ENCODE data around the gene TMCO2. TPM values are rescaled to one million over a fixed set of nuclear protein-coding genes. Genes with fewer than 3 reads are reported as not detected.

The TMCO2 gene
- total RNA-seq, 1 experiment from 2014 or later: not detected

DNA sequence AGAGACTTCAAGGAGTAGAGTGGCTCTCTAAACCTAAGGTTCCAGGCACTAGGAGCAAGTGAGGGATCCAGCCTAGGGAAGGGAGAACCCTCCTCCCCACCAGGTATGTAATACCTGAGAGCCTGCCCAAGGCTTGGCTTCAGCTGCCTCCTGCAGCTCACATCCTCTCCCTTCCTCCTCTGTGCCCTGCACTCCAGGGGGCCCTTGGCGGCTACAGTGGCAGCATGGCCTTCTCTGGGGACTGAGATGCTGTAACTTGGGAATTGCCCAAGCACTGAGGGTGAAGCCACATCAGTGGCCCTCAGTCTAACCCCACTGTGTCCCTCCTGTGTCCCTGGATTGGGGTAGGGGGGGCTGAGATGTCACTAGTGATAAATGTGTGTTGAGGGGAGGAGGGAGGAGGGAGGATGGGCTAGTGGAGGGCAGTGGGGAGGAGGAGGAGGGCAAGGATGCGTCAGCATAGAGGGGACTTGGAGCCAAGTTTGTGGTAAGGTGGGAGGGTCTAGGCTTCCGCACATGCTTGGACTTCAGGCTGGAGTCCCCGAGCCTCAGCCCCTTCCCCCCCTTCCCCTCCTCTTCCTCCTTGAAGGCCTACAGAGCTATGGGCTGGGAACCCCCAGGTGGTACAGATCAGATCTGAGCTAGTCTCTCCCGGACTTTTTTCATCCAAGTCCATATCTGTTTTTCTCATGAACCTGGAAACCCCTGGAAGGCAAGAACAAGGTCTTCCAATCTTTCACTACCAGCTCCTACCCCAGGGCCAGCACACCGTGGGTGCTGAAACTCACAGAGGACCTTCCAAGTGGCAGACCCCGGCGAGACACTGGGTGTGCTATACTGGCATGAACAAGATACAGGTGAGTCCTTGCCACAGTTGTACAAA is 51.9 kb downstream of the TMCO2 start:
- CTCF ChIA-PET: no interaction called here
- no peak for TF ChIP-seq CTCF (IDR thresholded peaks at IDR 0.05; ENCODE audit: unreplicated experiment)
- no peaks in the 10 kb centered on the region for H3K27me3 Mint-ChIP-seq (ENCODE audit: unreplicated experiment)
- no peaks in the 10 kb centered on the region for H3K4me1 Mint-ChIP-seq (ENCODE audit: low read depth, unreplicated experiment)
- no TSS peak for BruUV-seq (replicated peaks)
- no peak overlapping the region for H3K27ac Mint-ChIP-seq (ENCODE audit: unreplicated experiment)
- H3K36me3 Mint-ChIP-seq (ENCODE audit: insufficient read depth, unreplicated experiment): no peaks in the 10 kb centered on the region
- H3K4me3 Mint-ChIP-seq (ENCODE audit: low read depth, unreplicated experiment): no peak overlapping the region
- no peak for DNase-seq
- intact Hi-C loops (cut with micrococcal nuclease; ENCODE audit: unreplicated experiment): no loop called here
- no peaks in the 10 kb centered on the region for H3K9me3 Mint-ChIP-seq (ENCODE audit: low read depth, unreplicated experiment)

GRCh38 chr1:40300249-40300567 is 52.5 kb downstream of the TMCO2 start:
- no peaks in the 10 kb centered on the region for H3K4me1 Mint-ChIP-seq (ENCODE audit: low read depth, unreplicated experiment)
- no TSS peak for BruUV-seq (replicated peaks)
- no peak for DNase-seq
- no peaks in the 10 kb centered on the region for H3K27me3 Mint-ChIP-seq (ENCODE audit: unreplicated experiment)
- H3K4me3 Mint-ChIP-seq (ENCODE audit: low read depth, unreplicated experiment): no peak overlapping the region
- intact Hi-C loops (cut with micrococcal nuclease; ENCODE audit: unreplicated experiment): no loop called here
- CTCF ChIA-PET: no interaction called here
- H3K36me3 Mint-ChIP-seq (ENCODE audit: insufficient read depth, unreplicated experiment): no peaks in the 10 kb centered on the region
- no peaks in the 10 kb centered on the region for H3K9me3 Mint-ChIP-seq (ENCODE audit: low read depth, unreplicated experiment)
- no peak for TF ChIP-seq CTCF (IDR thresholded peaks at IDR 0.05; ENCODE audit: unreplicated experiment)
- H3K27ac Mint-ChIP-seq (ENCODE audit: unreplicated experiment): no peak overlapping the region

DNA sequence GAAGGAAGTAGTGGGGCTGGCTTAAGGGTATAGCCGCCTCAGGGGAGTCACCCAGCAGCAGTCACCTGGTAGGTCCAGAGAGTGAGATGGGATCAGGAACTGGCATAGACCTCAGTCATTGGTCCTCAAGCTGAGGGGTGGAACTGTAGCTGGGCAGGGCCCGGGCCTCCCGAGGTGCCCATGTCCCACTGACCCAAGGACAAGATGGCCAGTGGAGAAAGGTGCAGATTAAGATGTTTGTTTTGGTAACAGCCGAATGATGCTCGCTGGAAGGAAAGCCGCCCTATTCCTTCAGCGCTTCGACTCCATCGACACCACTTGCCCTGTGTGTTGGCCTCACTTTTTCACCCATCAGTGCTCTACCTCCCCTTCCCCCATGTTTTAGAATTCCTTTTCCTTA is 52.9 kb downstream of the TMCO2 start:
- no peaks in the 10 kb centered on the region for H3K27me3 Mint-ChIP-seq (ENCODE audit: unreplicated experiment)
- intact Hi-C loops (cut with micrococcal nuclease; ENCODE audit: unreplicated experiment): no loop called here

GRCh38 chr1:40301066-40301465 is 53.3 kb downstream of the TMCO2 start:
- peaks cover under 1% of the 10 kb centered on the region for H3K4me1 Mint-ChIP-seq (ENCODE audit: low read depth, unreplicated experiment)
- CTCF ChIA-PET: interaction anchor here (0.6 kb wide), 1 partner anchor 77 kb away, joined by 5 read pairs; no protein-coding TSS in a partner anchor
- TF ChIP-seq CTCF (IDR thresholded peaks at IDR 0.05; ENCODE audit: unreplicated experiment): no peak
- no TSS peak for BruUV-seq (replicated peaks)
- intact Hi-C loops (cut with micrococcal nuclease; ENCODE audit: unreplicated experiment): no loop called here
- no peaks in the 10 kb centered on the region for H3K9me3 Mint-ChIP-seq (ENCODE audit: low read depth, unreplicated experiment)
- H3K4me3 Mint-ChIP-seq (ENCODE audit: low read depth, unreplicated experiment): no peak overlapping the region
- no peak for DNase-seq
- no peaks in the 10 kb centered on the region for H3K36me3 Mint-ChIP-seq (ENCODE audit: insufficient read depth, unreplicated experiment)
- no peak overlapping the region for H3K27ac Mint-ChIP-seq (ENCODE audit: unreplicated experiment)
- H3K27me3 Mint-ChIP-seq (ENCODE audit: unreplicated experiment): no peaks in the 10 kb centered on the region

More for the DNA sequence above, 52.9 kb downstream of the TMCO2 start:
- no TSS peak for BruUV-seq (replicated peaks)
- CTCF ChIA-PET: interaction anchor here (0.6 kb wide), 1 partner anchor 77 kb away, joined by 5 read pairs; no protein-coding TSS in a partner anchor
- no peak for TF ChIP-seq CTCF (IDR thresholded peaks at IDR 0.05; ENCODE audit: unreplicated experiment)
- H3K9me3 Mint-ChIP-seq (ENCODE audit: low read depth, unreplicated experiment): no peaks in the 10 kb centered on the region
- DNase-seq: no peak
- H3K4me1 Mint-ChIP-seq (ENCODE audit: low read depth, unreplicated experiment): no peaks in the 10 kb centered on the region
- H3K27ac Mint-ChIP-seq (ENCODE audit: unreplicated experiment): no peak overlapping the region
- no peak overlapping the region for H3K4me3 Mint-ChIP-seq (ENCODE audit: low read depth, unreplicated experiment)
- H3K36me3 Mint-ChIP-seq (ENCODE audit: insufficient read depth, unreplicated experiment): no peaks in the 10 kb centered on the region

Other genes starting within 250 kb of the TMCO2 start
- gene CAP1, start 207.2 kb upstream of the TMCO2 start, total RNA-seq (2022): 307 and 309 TPM in 2 replicates
- 57.8 and 70.2 TPM in 2 replicates for gene PPT1, start 150.7 kb upstream of the TMCO2 start, total RNA-seq (2022)
- gene RLF, start 86.5 kb upstream of the TMCO2 start, total RNA-seq (2022): 11.7 and 12.9 TPM in 2 replicates
- gene ZMPSTE24, start 10.3 kb downstream of the TMCO2 start, total RNA-seq (2022): 60.1 and 62.0 TPM in 2 replicates
- 3.0 and 3.2 TPM in 2 replicates for gene COL9A2, start 69.3 kb downstream of the TMCO2 start, total RNA-seq (2022)
- 12.8 and 13.7 TPM in 2 replicates for gene SMAP2, start 125.8 kb downstream of the TMCO2 start, total RNA-seq (2022)
- gene ZFP69B, start 202.5 kb downstream of the TMCO2 start, total RNA-seq (2022): 4.5 and 5.1 TPM in 2 replicates
- gene ZFP69, start 229.4 kb downstream of the TMCO2 start, total RNA-seq (2022): 2.7 and 2.9 TPM in 2 replicates